ENCODE measurements around the gene H19. TPM values are rescaled to one million over a fixed set of nuclear protein-coding genes. Genes with fewer than 3 reads are reported as not detected.

Gene H19
- total RNA-seq, 2 donors from 2014 or later: not detected

DNA sequence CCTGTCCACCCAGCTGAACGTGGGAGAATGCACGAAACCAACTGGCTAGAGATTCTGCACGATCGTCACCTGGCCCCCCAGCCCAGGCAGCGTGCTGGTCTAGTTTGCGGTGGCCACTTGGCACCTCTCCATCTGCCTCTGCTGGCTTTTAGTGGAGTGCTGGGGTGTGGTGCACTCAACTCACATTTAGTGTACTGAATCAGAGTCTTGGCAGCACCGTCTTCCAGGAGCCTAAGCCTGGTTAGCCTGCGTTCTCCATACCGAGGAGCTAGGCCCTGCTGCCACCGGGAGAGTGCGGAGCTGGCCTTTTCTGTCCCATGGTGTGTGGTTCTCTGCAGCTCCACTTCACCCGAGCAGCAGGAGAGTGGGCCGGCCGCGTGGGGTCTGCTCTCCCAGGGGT, 47.7 kb downstream of the H19 start:
- Mint-ChIP-seq H3K36me3 (ENCODE audit: insufficient read depth in 2 of 2) (no peaks in the 10 kb centered on the region), H3K4me1 (ENCODE audit: low read depth) (no peaks in the 10 kb centered on the region), H3K9me3 (no peaks in the 10 kb centered on the region), H3K27ac (no peak overlapping the region), H3K27me3 (ENCODE audit: low read depth) (no peaks in the 10 kb centered on the region), H3K4me3 (no peak overlapping the region)
- DNase-seq (no peak), ATAC-seq (replicated peaks in 1 of 2) (no peak)

DNA sequence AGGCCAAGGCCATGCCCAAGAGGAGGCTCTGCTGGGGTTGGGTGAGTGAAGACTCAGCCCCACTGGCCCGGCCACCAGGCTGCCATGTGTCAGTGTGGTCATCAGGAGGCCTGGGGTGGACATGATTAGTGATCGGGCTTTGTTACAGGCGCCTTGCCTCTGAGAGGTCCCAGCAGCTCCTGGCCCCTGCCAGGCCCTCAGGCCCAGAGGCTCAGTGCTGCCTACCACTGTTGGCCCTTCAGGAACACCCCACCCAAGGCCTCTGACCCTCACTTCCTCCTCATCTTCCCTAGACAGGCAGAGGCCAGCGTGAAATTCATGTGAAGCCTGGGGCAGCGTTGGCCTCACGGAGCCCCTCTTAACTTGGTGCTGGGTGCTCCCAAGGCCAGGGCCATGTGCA, 48.3 kb downstream of the H19 start:
- no peaks in the 10 kb centered on the region for H3K4me1 Mint-ChIP-seq (ENCODE audit: low read depth)
- no peaks in the 10 kb centered on the region for H3K9me3 Mint-ChIP-seq
- ATAC-seq (replicated peaks in 1 of 2) (no peak), DNase-seq (no peak)
- no peaks in the 10 kb centered on the region for H3K27me3 Mint-ChIP-seq (ENCODE audit: low read depth)
- no peak overlapping the region for H3K27ac Mint-ChIP-seq
- H3K4me3 Mint-ChIP-seq: no peak overlapping the region
- no peaks in the 10 kb centered on the region for H3K36me3 Mint-ChIP-seq (ENCODE audit: insufficient read depth in 2 of 2)

DNA sequence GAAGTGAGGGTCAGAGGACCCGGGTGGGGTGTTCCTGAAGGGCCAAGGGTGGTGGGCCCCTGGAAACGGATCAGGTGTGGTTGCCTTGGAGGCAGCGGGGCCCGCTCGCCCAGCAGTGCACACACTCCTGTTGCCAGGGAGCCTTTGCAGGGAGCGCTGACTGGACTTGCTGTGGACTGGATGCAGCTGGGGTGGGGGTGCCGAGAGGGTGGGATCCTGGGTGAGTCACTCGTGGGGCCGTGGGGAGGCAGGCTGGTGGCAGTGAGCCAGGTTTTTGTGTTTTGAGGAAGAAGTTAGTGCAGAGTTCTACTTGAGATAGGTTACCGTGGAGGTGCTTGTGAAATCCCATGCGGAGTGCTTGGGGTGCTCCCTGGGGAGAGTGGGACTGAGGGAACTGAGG, 49.3 kb downstream of the H19 start:
- DNase-seq (no peak), ATAC-seq (replicated peaks in 1 of 2) (no peak)
- Mint-ChIP-seq H3K27me3 (ENCODE audit: low read depth) (no peaks in the 10 kb centered on the region), H3K4me1 (ENCODE audit: low read depth) (no peaks in the 10 kb centered on the region), H3K9me3 (no peaks in the 10 kb centered on the region), H3K36me3 (ENCODE audit: insufficient read depth in 2 of 2) (no peaks in the 10 kb centered on the region), H3K4me3 (no peak overlapping the region), H3K27ac (no peak overlapping the region)

- peak; percentile 38 to 47 for ATAC-seq (replicated peaks in 1 of 2)
Observed at GRCh38 chr11:1947592-1948237, 49.9 kb downstream of the H19 start.

DNA sequence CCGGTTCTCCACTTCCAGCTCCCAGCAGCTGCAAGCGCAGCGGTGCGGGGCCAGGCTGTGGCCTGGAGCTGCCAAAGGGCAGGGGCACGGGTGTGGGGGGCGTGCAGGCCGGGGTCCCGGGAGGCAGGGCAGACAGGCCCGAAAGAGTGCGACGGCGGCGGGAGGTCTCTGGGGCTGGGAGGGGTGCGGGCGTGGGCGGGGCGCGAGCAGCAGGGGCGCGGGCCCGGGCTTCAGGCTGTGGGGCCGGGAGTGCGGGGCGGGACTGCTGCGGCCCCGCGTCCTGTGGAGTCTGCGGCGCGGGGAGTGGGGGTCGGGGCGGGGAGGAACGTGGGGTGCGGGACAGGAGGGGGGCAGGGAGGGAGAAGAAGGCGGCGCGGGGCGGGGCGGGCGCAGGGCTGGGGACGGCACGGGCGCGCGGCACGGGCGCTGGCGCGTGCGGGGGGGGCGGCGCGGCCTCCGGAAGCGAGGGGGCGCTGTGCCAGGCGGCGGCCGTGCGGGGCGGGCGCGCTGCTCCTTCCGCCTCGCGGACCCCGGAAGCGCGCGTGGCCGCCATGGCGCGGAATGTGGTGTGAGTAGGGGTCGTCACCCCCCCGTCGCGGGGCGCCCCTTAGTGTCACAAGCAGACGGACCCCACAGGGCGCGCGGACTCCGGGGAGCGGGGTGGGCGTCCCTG, 50.7 kb downstream of the H19 start, which contains the start of gene MRPL23:
Gene MRPL23, plus strand, starts transcription at position 521 of the 673 bp plus-strand sequence. Its CDS starts 31 bp downstream, at position 552.
- H3K4me3 Mint-ChIP-seq: no peak within 1 kb of the TSS
- peak; percentile 79 for ATAC-seq (replicated peaks in 1 of 2)
- H3K27ac Mint-ChIP-seq: no peak within 1 kb of the TSS
- H3K4me1 Mint-ChIP-seq (ENCODE audit: low read depth): no peaks in the 10 kb centered on the region
- H3K9me3 Mint-ChIP-seq: no peaks in the 10 kb centered on the region
- no peaks in the 10 kb centered on the region for H3K27me3 Mint-ChIP-seq (ENCODE audit: low read depth)
- no peak for DNase-seq
- no peaks in the 10 kb centered on the region for H3K36me3 Mint-ChIP-seq (ENCODE audit: insufficient read depth in 2 of 2)

More at GRCh38 chr11:1947592-1948237, 49.9 kb downstream of the H19 start:
- DNase-seq: no peak
- Mint-ChIP-seq H3K4me1 (ENCODE audit: low read depth) (no peaks in the 10 kb centered on the region), H3K9me3 (no peaks in the 10 kb centered on the region), H3K4me3 (no peak overlapping the region), H3K27me3 (ENCODE audit: low read depth) (no peaks in the 10 kb centered on the region), H3K27ac (no peak overlapping the region), H3K36me3 (ENCODE audit: insufficient read depth in 2 of 2) (no peaks in the 10 kb centered on the region)

Other genes with a start within 250 kb of the H19 start
- gene IFITM10, start 247.2 kb downstream of the H19 start, total RNA-seq: 1 to 10 TPM in 1 of 2 donors, under 1 TPM in 1; 0.91 to 1.5 TPM
- 10 to 100 TPM; 56.2 to 66.9 TPM for gene CTSD, start 233.9 kb downstream of the H19 start, total RNA-seq
- not detected for gene SYT8, start 162.9 kb downstream of the H19 start, total RNA-seq
- 1 to 10 TPM; 1.2 TPM for gene TNNI2, start 158.9 kb downstream of the H19 start, total RNA-seq
- gene LSP1, start 144.8 kb downstream of the H19 start, total RNA-seq: 100 to 1,000 TPM; 301 to 312 TPM
- not detected for gene PRR33, start 105.9 kb downstream of the H19 start, total RNA-seq
- gene TNNT3, start 78.1 kb downstream of the H19 start, total RNA-seq: 10 to 100 TPM in 1 of 2 donors, 1 to 10 TPM in 1; 5.6 to 15.5 TPM
- gene MRPL23, start 50.5 kb downstream of the H19 start, total RNA-seq: 10 to 100 TPM; 59.4 to 60.3 TPM
- 10 to 100 TPM in 1 of 2 donors, 1 to 10 TPM in 1; 2.0 to 40.4 TPM for gene IGF2, start 141.5 kb upstream of the H19 start, total RNA-seq
- not detected for gene INS, start 163.4 kb upstream of the H19 start, total RNA-seq
- not detected for gene TH, start 174.0 kb upstream of the H19 start, total RNA-seq